GM10847 (cell line): Measurements from ENCODE around the gene GTF2F2.

Experiments
- POLR2A ChIP-seq: IDR thresholded peaks from 2 replicates; pipeline ENCODE4 v1.6.1; 2011; ENCODE audit not compliant: insufficient read length; ENCODE audit errors: extremely low read depth

GTF2F2 gene

GRCh38 chr13:45108716-45109101 is 11.6 kb upstream of the GTF2F2 start:
- TF ChIP-seq POLR2A = no peak

GRCh38 chr13:45109102-45109720 is 11.1 kb upstream of the GTF2F2 start:
- no peak for TF ChIP-seq POLR2A

GRCh38 chr13:45113233-45114224 is 6.8 kb upstream of the GTF2F2 start:
- TF ChIP-seq POLR2A = no peak

- no peak for TF ChIP-seq POLR2A
These were observed 780 bp upstream of the GTF2F2 start for GRCh38 chr13:45119469-45119990.

- no peak for TF ChIP-seq POLR2A
These were observed 889 bp downstream of the GTF2F2 start for GRCh38 chr13:45120967-45121831.

- TF ChIP-seq POLR2A = no peak
These were observed 2.6 kb downstream of the GTF2F2 start for GRCh38 chr13:45122941-45123340.

GRCh38 chr13:45132369-45133064 is 12.2 kb downstream of the GTF2F2 start:
- TF ChIP-seq POLR2A = no peak

- TF ChIP-seq POLR2A = no peak
These were observed 13.2 kb downstream of the GTF2F2 start for GRCh38 chr13:45133396-45134118.

- no peak for TF ChIP-seq POLR2A
These were observed 16.6 kb downstream of the GTF2F2 start for GRCh38 chr13:45136741-45137504.

- no peak for TF ChIP-seq POLR2A
These were observed 17.2 kb downstream of the GTF2F2 start for GRCh38 chr13:45137526-45137925.

- TF ChIP-seq POLR2A = no peak
These were observed 18.0 kb downstream of the GTF2F2 start for GRCh38 chr13:45138282-45138681.

- TF ChIP-seq POLR2A = no peak
These were observed 21.1 kb downstream of the GTF2F2 start for GRCh38 chr13:45141369-45141768.

GRCh38 chr13:45142440-45143345 is 22.4 kb downstream of the GTF2F2 start:
- no peak for TF ChIP-seq POLR2A

GRCh38 chr13:45143346-45143751 is 23.0 kb downstream of the GTF2F2 start:
- TF ChIP-seq POLR2A = no peak
